HCT116 (cell line): Measurements from ENCODE around the gene CCT5.

ENCODE experiments used
- ATF3 ChIP-seq: IDR thresholded peaks from 2 replicates; pipeline ENCODE4 v1.6.1; 2012
- ELF1 ChIP-seq: IDR thresholded peaks from 2 replicates; pipeline ENCODE4 v1.6.1; 2012; ENCODE audit warnings: low read depth, borderline replicate concordance
- EZH2 ChIP-seq: fragments of 200-600 bp; sonication (generic); IDR thresholded peaks from 2 replicates; pipeline ENCODE4 v1.6.1; 2017; ENCODE audit warnings: antibody characterized with exemption, mixed run types
- JUND ChIP-seq: IDR thresholded peaks from 2 replicates; pipeline ENCODE4 v1.6.1; 2012
- RAD21 ChIP-seq: IDR thresholded peaks from 2 replicates; pipeline ENCODE4 v1.6.1; 2012; ENCODE audit warnings: low read depth, mild to moderate bottlenecking
- YY1 ChIP-seq: IDR thresholded peaks from 2 replicates; pipeline ENCODE4 v1.6.1; 2011; ENCODE audit warnings: low read length, low read depth, moderate library complexity, mild to moderate bottlenecking; ENCODE audit not compliant: insufficient replicate concordance; ENCODE audit errors: extremely low read depth
- ZNF274 ChIP-seq: fragments of 200-500 bp; sonication (Bioruptor generic); IDR thresholded peaks from 2 replicates; pipeline ENCODE4 v1.6.1; 2014; ENCODE audit warnings: mild to moderate bottlenecking, low read depth, low read length, inconsistent platforms
- TF ChIP-seq, protein P1 (sequence below), 3 experiments: fragments of 200-600 bp in 1 of 3; sonication (generic) in 1 of 3; IDR thresholded peaks in 2 of 3; conservative IDR thresholded peaks in 1 of 3; 2 replicates each; pipeline ENCODE4 v1.5.1; 2012 to 2017; ENCODE audit warnings: low read depth in 2 of 3, low read length in 2 of 3, antibody characterized with exemption in 1 of 3, borderline replicate concordance in 1 of 3, control low read depth in 1 of 3, mild to moderate bottlenecking in 1 of 3, mixed read lengths in 1 of 3, mixed run types in 1 of 3, moderate library complexity in 1 of 3; ENCODE audit not compliant: insufficient read depth in 1 of 3
- TF ChIP-seq, protein P2 (sequence below): IDR thresholded peaks from 2 replicates; pipeline ENCODE4 v1.6.1; 2012
- TF ChIP-seq, protein P3 (sequence below): IDR thresholded peaks from 2 replicates; pipeline ENCODE4 v1.6.1; 2012; ENCODE audit warnings: low read depth

- TF ChIP-seq, protein P1, sequence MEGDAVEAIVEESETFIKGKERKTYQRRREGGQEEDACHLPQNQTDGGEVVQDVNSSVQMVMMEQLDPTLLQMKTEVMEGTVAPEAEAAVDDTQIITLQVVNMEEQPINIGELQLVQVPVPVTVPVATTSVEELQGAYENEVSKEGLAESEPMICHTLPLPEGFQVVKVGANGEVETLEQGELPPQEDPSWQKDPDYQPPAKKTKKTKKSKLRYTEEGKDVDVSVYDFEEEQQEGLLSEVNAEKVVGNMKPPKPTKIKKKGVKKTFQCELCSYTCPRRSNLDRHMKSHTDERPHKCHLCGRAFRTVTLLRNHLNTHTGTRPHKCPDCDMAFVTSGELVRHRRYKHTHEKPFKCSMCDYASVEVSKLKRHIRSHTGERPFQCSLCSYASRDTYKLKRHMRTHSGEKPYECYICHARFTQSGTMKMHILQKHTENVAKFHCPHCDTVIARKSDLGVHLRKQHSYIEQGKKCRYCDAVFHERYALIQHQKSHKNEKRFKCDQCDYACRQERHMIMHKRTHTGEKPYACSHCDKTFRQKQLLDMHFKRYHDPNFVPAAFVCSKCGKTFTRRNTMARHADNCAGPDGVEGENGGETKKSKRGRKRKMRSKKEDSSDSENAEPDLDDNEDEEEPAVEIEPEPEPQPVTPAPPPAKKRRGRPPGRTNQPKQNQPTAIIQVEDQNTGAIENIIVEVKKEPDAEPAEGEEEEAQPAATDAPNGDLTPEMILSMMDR (IDR thresholded peaks at IDR 0.05 in 2 of 3, conservative IDR thresholded peaks at IDR 0.05 in 1 of 3; ENCODE audit: borderline replicate concordance in 1 of 3, insufficient read depth in 1 of 3, low read depth in 2 of 3, low read length in 2 of 3), result no peak
- TF ChIP-seq YY1, result no peak
- no peak for TF ChIP-seq EZH2
- TF ChIP-seq, protein P2, sequence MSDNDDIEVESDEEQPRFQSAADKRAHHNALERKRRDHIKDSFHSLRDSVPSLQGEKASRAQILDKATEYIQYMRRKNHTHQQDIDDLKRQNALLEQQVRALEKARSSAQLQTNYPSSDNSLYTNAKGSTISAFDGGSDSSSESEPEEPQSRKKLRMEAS, result no peak
- TF ChIP-seq ATF3, result no peak
- no peak for TF ChIP-seq ELF1
- TF ChIP-seq, protein P3, sequence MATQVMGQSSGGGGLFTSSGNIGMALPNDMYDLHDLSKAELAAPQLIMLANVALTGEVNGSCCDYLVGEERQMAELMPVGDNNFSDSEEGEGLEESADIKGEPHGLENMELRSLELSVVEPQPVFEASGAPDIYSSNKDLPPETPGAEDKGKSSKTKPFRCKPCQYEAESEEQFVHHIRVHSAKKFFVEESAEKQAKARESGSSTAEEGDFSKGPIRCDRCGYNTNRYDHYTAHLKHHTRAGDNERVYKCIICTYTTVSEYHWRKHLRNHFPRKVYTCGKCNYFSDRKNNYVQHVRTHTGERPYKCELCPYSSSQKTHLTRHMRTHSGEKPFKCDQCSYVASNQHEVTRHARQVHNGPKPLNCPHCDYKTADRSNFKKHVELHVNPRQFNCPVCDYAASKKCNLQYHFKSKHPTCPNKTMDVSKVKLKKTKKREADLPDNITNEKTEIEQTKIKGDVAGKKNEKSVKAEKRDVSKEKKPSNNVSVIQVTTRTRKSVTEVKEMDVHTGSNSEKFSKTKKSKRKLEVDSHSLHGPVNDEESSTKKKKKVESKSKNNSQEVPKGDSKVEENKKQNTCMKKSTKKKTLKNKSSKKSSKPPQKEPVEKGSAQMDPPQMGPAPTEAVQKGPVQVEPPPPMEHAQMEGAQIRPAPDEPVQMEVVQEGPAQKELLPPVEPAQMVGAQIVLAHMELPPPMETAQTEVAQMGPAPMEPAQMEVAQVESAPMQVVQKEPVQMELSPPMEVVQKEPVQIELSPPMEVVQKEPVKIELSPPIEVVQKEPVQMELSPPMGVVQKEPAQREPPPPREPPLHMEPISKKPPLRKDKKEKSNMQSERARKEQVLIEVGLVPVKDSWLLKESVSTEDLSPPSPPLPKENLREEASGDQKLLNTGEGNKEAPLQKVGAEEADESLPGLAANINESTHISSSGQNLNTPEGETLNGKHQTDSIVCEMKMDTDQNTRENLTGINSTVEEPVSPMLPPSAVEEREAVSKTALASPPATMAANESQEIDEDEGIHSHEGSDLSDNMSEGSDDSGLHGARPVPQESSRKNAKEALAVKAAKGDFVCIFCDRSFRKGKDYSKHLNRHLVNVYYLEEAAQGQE, result no peak
- no peak for TF ChIP-seq JUND
- TF ChIP-seq RAD21, result no peak
- no peak for TF ChIP-seq ZNF274
Measured at GRCh38 chr5:10276691-10277090, 26.6 kb downstream of the CCT5 start.
